HG03159 (cell line): ENCODE data around the gene P2RY2.
A peak's percentile ranks its signal among the peaks of the same experiment; 100 is the strongest.

ENCODE experiments used
- ATAC-seq: cut with Tn5 transposase; IDR thresholded peaks from one replicate; pipeline ENCODE4 v1.9.1; 2021; ENCODE audit warnings: mild to moderate bottlenecking, moderate library complexity; ENCODE audit not compliant: unreplicated experiment

The P2RY2 gene

DNA sequence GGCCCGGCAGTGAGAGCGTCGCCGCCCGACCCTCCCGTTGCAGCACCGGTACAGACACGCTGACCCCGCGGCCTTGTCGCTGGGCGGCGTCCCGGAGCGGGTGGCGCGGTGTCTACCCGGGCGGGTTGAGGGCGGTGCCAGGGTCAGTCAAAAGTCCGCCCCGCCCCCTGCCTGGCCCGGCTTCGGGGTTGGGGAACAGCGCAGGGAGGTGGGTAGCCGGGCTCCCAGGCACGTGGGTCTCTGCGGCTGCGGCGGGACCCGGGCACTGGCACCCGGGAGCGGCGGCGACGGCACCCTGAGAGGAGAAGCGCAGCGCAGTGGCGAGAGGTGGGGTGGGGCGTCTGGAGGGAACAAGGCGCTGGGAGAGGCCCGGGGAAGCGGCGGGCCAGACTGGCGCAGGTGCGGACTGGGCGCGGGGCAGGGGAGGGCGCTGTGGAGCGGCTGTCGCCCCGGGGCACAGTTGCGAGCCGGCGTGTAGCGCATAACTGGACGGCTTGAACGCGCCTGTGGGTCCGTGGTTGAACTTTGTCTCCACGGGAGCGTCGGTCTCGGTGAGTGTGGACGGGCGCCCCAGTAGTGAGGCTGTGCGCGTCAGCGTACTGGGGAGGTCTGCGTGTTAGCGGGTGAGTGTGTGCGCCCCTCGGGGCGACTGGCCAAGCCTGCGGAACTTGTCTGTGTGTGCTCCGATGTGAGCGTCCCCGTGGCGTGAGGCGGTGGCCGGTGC, at the start of gene P2RY2:
Gene P2RY2 (plus strand): TSS at position 176 of the 724 bp plus-strand sequence. CDS start 15,879 bp downstream, outside the sequence.
- no peak for ATAC-seq

DNA sequence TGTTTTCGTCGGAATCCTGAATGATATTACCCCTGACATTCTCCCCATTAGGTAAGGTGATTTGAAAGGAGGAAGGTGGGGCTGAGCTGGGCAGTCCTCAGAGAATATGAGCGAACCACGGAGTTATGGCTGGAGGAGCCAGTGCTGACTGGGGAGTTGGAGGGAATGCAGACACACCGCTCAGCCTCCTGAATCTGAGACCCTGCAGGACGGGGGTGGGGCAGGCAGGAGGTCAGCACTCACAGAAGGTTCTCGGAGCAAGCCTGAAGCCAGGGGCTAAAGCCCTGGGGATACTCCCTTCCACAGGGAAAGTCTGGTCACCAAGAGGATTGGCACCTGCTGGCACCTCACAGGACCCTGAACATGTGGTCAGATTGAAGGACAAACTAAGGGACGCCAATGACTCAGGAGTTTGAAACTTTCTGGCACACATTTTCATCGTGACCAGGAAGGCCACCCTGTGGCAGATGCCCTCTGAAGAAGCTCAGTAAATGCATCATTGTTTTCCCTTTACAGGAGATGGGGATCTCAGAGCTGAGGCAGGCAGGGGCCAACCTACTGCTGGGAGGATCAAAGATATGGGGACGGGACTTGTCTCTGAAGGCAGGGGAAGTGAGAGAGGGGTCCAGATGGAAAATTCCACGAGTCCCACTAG, 49.0 kb upstream of the P2RY2 start:
- ATAC-seq = no peak

DNA sequence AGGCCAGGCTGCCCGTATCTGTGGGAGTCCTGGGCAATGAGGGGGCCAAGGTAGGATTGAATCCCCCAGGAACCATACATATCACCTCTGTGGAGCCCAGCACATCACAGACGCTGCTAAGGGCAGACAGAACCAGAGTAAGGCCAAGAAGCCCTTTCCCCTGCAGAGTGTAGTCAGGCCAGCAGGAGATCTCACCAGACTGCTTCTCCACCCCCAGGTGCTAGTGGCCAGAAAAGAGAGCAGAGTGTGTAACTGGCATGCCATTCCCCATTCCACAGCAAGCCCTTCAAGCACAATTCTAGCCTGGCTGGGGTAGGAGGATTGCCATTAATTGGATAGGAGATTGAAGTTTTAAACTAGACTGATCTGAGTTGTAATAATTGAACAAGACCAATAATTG, 47.9 kb upstream of the P2RY2 start:
- no peak for ATAC-seq

DNA sequence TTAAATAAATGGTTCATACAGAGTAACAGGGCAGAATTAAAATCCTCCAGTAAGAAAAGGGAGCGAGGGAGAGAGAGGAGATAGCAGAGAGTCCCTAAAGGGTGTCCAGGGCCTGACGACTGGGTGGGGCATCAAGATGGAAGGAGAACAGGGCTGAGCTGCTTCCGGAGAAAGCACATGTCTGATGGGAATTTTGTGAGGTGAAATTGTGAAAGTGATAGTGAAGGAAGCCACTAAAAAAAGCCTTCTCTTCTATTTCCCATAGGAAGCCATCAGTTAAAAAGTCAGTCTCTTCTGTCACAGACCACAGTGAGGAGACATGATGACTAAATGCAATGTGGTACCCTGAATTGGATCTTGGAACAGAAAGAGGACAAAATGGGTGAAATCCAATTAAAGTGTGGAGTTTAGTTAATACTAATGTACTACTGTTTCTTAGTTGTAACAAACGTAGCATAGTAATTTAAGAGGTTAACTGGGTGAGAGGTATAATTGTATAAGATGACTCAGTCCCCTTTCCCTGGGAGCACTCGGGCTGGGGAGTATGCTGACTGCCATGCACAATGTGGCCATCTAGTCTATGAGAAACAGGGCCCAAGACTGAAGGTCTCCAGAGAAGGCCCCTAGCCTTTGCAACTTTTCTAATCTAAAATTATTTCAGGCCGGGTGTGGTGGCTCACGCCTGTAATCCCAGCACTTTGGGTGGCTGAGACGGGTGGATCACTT, 46.5 kb upstream of the P2RY2 start:
- ATAC-seq = no peak

DNA sequence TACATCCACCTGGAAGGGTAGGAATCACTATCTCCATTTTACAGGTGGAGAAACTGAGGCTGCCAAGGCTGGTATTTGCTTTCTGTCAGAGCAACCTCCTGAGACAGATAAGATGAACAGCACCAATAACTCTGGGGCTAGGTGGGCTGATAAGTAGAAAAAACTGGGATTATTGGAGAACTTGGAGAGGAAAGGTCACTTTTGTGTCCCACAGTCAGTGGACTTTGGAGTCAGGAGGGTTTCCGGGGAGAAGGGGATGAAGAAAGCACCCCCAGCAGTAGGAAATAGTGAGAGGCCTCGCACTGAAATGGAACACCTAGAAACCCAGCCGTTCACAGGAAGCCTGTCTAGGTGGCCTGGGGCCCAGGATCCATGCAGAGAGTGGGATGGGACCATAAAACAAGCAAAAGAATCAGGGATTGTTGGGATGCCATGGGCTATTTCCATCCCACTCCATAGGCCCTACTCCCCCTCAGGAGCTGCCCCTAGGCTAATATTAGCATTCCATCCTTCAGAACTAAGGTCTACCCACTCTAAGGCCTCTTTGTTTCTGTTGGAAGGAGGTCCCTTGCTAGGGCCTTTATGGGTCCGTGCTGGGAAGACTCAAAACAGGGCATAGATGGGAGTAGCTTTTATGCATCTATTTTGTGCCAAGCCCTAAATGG, 45.0 kb upstream of the P2RY2 start:
- no peak for ATAC-seq

GRCh38 chr11:73173755-73174494, 44.2 kb upstream of the P2RY2 start:
- no peak for ATAC-seq

DNA sequence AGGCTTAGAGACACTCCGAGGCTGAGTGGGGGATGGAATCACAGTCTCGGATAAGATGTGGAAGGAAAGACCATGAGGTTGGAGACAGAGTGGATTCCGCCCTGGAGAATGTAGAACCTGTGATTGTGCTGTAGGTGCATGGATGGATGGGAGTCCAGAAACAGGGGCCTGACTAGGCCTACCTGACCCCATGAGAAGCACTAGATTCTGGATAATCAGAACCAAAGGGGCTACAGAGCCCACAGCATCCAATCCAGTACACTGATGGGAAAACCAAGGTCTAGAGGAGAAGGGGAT, 43.6 kb upstream of the P2RY2 start:
- ATAC-seq = no peak

DNA sequence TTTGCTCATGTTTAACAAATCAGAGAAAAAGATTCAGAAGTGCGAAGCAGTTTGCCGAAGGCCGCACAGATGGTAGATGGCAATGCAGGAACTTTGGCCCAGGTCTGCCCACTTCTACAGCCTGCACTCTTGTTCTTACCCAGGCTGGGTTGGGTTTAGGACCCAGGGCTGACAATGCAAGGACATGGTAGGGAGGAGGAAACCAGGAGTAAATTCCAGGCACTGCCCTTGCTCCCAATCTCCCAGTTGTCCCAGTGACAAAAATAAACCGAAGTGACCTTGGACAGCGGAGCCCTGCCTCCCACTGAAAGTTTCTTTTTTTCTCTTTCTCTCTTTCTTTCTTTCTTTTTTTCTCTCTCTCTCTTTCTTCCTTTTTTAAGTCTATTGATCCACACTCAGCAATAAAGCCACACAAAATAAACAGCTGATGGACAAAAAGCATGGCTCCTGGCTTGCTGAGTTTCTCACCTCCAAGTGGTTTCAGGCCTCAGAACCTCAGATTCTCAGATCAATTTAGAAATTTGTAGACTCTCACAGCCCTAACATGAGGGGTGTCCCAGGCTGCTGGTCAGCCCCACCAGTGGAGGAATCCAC, 42.4 kb upstream of the P2RY2 start:
- ATAC-seq = no peak

- no peak for ATAC-seq
These were observed 41.8 kb upstream of the P2RY2 start for GRCh38 chr11:73176145-73176873.

- ATAC-seq = no peak
These were observed 41.3 kb upstream of the P2RY2 start for GRCh38 chr11:73176874-73177155.

DNA sequence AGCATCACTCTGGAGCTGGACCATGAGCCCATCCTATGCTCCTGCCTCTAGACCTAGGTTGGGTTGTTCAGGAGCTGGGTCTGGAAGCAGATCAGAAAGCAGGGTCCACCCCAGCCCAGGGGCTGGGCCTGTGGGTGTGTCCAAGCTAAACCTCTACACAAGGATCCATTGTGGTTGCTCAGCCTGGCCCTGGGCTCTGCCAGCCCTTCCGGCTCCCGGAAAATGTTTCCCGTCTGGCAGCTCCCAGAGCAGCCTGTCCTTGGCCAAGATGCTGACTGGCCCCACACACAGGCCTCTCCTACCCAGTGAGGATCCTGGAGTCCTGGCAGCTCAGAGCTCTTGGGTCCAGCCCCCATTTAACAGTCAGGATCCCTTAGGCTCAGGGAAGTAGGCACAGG, 40.7 kb upstream of the P2RY2 start:
- no peak for ATAC-seq

DNA sequence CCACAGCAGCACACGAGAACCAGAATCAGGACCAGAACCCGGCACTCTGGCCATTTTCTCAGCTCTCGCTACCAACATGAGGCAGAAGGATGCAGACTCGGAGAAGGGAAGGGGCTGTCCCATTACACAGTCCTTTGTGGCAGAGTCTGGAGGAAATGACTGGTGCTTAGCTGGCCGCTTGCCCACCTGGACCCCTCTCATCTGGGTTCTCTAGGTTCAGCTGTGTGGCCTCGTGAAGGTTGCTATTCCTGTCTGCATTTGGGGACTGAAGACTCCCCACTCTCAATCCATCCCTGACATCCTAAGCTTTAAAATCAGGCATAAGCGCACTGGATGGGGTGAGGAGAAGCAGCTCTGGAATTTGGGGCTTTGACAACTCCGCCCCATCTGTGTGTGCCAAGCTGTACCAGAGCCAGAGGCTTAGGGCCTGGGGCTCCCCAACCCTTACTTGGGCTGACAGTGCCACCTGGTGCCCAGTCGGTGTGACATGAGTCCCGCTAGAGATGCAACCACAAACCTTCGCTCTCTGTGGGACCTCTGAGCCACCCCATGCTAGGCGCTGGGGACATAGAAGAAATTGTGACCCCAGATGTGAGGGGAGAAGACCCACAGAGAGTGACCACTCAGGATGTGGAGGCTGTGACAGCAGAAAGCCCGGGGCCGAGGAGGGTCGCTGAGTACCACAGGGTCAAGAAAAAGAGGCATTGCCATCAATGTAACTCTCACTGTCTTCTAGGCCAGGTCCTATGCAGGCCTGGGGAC, 40.1 kb upstream of the P2RY2 start:
- ATAC-seq = peak; percentile 80

DNA sequence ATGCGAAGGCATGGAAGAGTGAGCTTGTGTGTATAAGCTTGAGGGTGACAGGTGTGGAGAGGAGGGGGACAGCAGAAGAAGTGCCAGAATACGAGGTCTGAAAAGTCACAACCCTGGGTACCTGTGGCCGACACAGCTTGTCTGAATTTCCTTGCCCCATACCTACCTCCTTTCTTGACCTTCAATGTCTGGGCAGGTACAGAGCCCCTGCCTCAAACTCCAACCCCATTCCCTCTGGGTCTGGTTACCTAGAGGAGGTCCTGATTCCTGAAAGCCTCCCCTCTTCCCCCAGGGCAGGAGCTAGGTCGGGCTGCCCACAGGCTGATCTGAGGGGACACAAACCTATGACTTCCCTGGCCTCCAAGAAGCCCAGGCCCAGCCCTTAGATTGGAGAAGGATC, 39.4 kb upstream of the P2RY2 start:
- no peak for ATAC-seq

DNA sequence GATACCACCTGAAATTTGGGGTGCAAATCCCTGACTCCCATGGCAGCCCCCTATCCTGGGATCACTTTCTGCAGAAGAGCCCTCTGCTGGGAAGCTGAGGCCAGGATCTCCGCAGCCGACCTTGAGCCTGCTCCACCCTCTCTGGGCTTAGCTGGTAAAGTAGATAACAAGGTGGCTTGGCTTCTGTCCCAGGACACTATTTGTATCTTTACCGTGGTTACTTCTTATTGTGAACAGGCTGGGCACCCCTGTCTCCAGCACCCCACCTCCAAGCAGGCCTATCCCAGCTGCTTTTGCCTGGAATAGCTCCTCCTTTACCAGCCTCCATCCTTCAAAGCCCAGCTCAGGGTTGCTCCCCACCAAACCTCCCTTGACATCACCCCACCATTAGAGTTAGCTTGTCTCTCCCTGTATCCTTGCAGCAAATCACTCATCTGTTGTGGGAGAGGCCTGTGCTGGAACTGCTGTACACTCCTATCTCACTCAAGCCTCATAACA, 35.2 kb upstream of the P2RY2 start:
- ATAC-seq = no peak

DNA sequence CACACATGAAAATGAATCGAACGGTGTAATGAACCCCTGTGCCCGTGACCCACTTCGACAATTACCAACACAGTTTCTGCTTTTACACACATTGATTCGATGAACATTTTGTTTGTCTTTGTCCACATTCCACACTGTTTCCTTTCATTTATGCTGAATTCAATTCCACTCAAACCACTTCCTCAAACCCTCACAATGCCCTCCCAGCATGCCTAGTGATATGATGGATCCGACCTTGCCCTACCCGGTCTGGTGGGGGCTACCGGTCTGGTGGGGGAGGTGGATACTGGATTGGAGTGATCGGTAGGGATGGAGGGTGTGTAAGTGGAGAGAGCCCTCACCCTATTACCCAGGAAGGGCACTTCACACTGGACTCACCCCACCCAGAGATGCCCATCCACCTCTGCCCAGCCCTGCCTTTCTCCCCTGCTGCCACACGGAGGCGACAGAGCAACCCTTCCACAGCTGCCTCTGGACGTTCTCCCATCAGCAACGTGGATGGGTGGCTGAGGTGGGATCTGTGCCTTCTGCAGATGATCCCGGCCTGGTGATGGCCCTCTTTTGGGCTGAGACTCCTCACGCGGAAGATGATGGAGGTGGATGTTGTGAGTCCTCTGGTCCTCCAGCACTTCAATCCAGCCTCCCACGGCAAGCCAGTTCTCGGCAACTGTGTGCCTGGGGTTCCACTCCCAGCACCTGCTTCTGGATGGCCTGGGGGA, 33.0 kb upstream of the P2RY2 start:
- ATAC-seq = no peak

- ATAC-seq = no peak
These were observed 32.3 kb upstream of the P2RY2 start for GRCh38 chr11:73185680-73186293.

DNA sequence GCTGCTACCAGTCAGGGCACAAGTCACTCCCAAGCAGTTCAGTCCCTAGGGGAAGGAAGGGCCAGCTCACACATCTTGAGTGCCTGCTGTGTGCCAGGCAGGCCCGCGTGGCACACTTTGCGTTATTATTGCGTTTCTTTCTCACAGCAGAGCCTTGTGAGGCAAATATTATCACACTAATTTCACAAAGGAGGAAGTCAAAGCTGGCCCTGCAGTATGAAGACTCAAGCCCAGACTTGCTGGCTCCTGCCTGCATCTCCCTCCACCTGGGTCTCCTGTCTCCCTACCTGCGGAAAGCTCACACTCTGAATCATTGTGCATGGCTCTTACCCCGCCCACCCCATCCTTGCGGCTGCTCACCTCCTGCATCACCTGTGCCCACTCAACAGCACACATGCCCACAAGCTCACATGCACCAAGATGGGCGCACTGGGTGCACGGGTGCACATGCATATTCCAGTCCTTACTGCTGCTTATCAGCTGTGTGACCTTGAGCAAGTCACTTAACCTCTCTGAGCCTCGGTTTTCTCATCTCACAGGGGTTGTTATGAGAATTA, 31.7 kb upstream of the P2RY2 start:
- ATAC-seq = no peak

- ATAC-seq = no peak
These were observed 31.2 kb upstream of the P2RY2 start for GRCh38 chr11:73186886-73187285.
